HepG2 (cell line): Measurements from ENCODE around the gene PODXL. TPM values are rescaled to one million over a fixed set of nuclear protein-coding genes. Genes with fewer than 3 reads are reported as not detected.

ENCODE experiments used
- ATAC-seq: fragments of 200-7000 bp; cut with Tn5 transposase; 3 replicates; pipeline ENCODE4 v1.9.1; 2020; ENCODE audit warnings: mild to moderate bottlenecking, moderate library complexity
- BruUV-seq: library from RNA; stranded (reverse); fragments of 400-500 nt; replicated peaks from 2 replicates; lab custom pipeline; 2021; lab: Mats Ljungman, UMichigan
- CTCF ChIA-PET: fragments of 300-600 bp; formaldehyde crosslinking; extraction: SDS; loops from one replicate; lab custom pipeline; 2021; ENCODE audit warnings: low total read pairs, inconsistent platforms, low intra/inter-chr PET ratio; lab: Yijun Ruan, JAX
- POLR2A ChIA-PET: fragments of 350-600 bp; sonication (Branson Sonifier 250); formaldehyde crosslinking; loops from one replicate; lab custom pipeline; 2020; ENCODE audit warnings: antibody characterized with exemption, inconsistent platforms; lab: Yijun Ruan, JAX
- DNase-seq: peaks from one replicate; pipeline ENCODE4 v3.0.0-alpha.2; 2015; ENCODE audit warnings: low spot score
- FAIRE-seq: peaks from 3 replicates; lab custom pipeline; 2011; peaks lifted over from hg19 to GRCh38; lab: Jason Lieb, UNC
- H2AFZ ChIP-seq: one replicate; pipeline ENCODE4 v1.6.1; 2011; ENCODE audit warnings: low read length, inconsistent platforms
- H3K27ac ChIP-seq: fragments of 300-600 bp; 3 replicates; pipeline ENCODE4 v1.8.0; 2011; ENCODE audit warnings: mixed run types, mild to moderate bottlenecking, mixed read lengths, low read length, inconsistent platforms; ENCODE audit not compliant: insufficient read depth; ENCODE audit errors: extremely low read length
- H3K27me3 ChIP-seq, 2 experiments: fragments of 200-600 bp in 1 of 2; 2 replicates in 1 of 2; 3 replicates in 1 of 2; pipeline versions ENCODE4 v1.6.0 to v1.8.0; 2011; ENCODE audit warnings: low read length in 2 of 2, mild to moderate bottlenecking in 2 of 2, moderate library complexity in 2 of 2, inconsistent platforms in 1 of 2; ENCODE audit not compliant: insufficient read depth in 2 of 2, control insufficient read depth in 1 of 2
- H3K36me3 ChIP-seq, 2 experiments: fragments of 200-600 bp in 1 of 2; replicated peaks in 1 of 2; 2 replicates in 1 of 2; 3 replicates in 1 of 2; pipeline versions ENCODE4 v1.5.1 to v1.8.0; 2011; ENCODE audit warnings: low read length in 2 of 2, inconsistent platforms in 1 of 2; ENCODE audit not compliant: insufficient read depth in 2 of 2, control insufficient read depth in 1 of 2
- H3K4me1 ChIP-seq: 2 replicates; pipeline ENCODE4 v1.5.1; 2012; ENCODE audit warnings: low read length, inconsistent platforms; ENCODE audit not compliant: insufficient read depth
- H3K4me2 ChIP-seq: 2 replicates; pipeline ENCODE4 v1.6.0; 2011; ENCODE audit warnings: low read depth, low read length, inconsistent platforms
- H3K4me3 ChIP-seq, 3 experiments: fragments of 200-600 bp in 1 of 3; sonication (generic), shearing (Covaris generic) in 1 of 3; replicated peaks in 1 of 3; 2 replicates each; pipeline ENCODE4 v1.5.1; 2011 to 2016; ENCODE audit warnings: low read length in 3 of 3, inconsistent platforms in 2 of 3, low read depth in 2 of 3, mild to moderate bottlenecking in 2 of 3, control low read depth in 1 of 3, mixed read lengths in 1 of 3; ENCODE audit not compliant: insufficient read depth in 1 of 3
- H3K79me2 ChIP-seq: one replicate; pipeline ENCODE4 v1.6.1; 2011; ENCODE audit warnings: low read length, inconsistent platforms; ENCODE audit not compliant: insufficient read depth
- H3K9ac ChIP-seq: 2 replicates; pipeline ENCODE4 v1.6.0; 2011; ENCODE audit warnings: mild to moderate bottlenecking, low read depth, low read length, inconsistent platforms; ENCODE audit not compliant: insufficient read depth
- H3K9me3 ChIP-seq: 2 replicates; pipeline ENCODE4 v1.5.1; 2012; ENCODE audit warnings: mild to moderate bottlenecking, low read length
- H4K20me1 ChIP-seq: 2 replicates; pipeline ENCODE4 v1.6.0; 2011; ENCODE audit warnings: inconsistent platforms, mild to moderate bottlenecking, low read length, moderate library complexity; ENCODE audit not compliant: insufficient read depth
- CCAR2 ChIP-seq: fragments of 200-400 bp; formaldehyde crosslinking; optimal IDR thresholded peaks from 2 replicates; pipeline ENCODE3; 2018; ENCODE audit warnings: low read depth, mild to moderate bottlenecking, low read length, moderate library complexity
- GATAD1 ChIP-seq: IDR thresholded peaks from 2 replicates; pipeline ENCODE4 v1.6.1; 2016; ENCODE audit warnings: missing genetic modification reagents, missing compliant biosample characterization
- KLF6 ChIP-seq: IDR thresholded peaks from 2 replicates; pipeline ENCODE4 v1.8.0; 2016; ENCODE audit warnings: missing biosample characterization, missing genetic modification reagents
- MAF1 ChIP-seq: sonication (generic); formaldehyde crosslinking; IDR thresholded peaks from 2 replicates; pipeline ENCODE4 v1.5.0; 2020; ENCODE audit warnings: missing genetic modification reagents, borderline replicate concordance
- MED8 ChIP-seq: sonication (generic); formaldehyde crosslinking; IDR thresholded peaks from 2 replicates; pipeline ENCODE4 v1.8.1; 2023; ENCODE audit warnings: mild to moderate bottlenecking, missing genetic modification reagents; ENCODE audit not compliant: insufficient replicate concordance
- MIER2 ChIP-seq: IDR thresholded peaks from 2 replicates; pipeline ENCODE4 v1.6.1; 2016; ENCODE audit warnings: missing biosample characterization, missing genetic modification reagents
- NBN ChIP-seq: fragments of 450-650 bp; conservative IDR thresholded peaks from 2 replicates; pipeline ENCODE4 v1.6.1; 2017
- SAP130 ChIP-seq: IDR thresholded peaks from 2 replicates; pipeline ENCODE4 v1.6.1; 2016; ENCODE audit warnings: low read depth
- SIX4 ChIP-seq: sonication (generic); formaldehyde crosslinking; IDR thresholded peaks from 2 replicates; pipeline ENCODE4 v1.4.0; 2020; ENCODE audit warnings: missing genetic modification reagents
- SNAPC2 ChIP-seq: sonication (generic); formaldehyde crosslinking; IDR thresholded peaks from 2 replicates; pipeline ENCODE4 v1.8.1; 2022; ENCODE audit warnings: mild to moderate bottlenecking, missing genetic modification reagents
- ZNF256 ChIP-seq: sonication (generic); formaldehyde crosslinking; conservative IDR thresholded peaks from 2 replicates; pipeline ENCODE4 v1.4.0; 2020; ENCODE audit warnings: missing genetic modification reagents
- ZNF33B ChIP-seq: sonication (generic); formaldehyde crosslinking; IDR thresholded peaks from 2 replicates; pipeline ENCODE4 v1.5.1; 2020; ENCODE audit warnings: mild to moderate bottlenecking, missing genetic modification reagents
- ZNF674 ChIP-seq: sonication (generic); formaldehyde crosslinking; IDR thresholded peaks from 2 replicates; pipeline ENCODE4 v1.5.0; 2020; ENCODE audit warnings: low read depth, mild to moderate bottlenecking, missing genetic modification reagents
- ZNF766 ChIP-seq: sonication (generic); formaldehyde crosslinking; IDR thresholded peaks from 2 replicates; pipeline ENCODE4 v1.5.0; 2020; ENCODE audit warnings: missing genetic modification reagents, borderline replicate concordance
- ZNF781 ChIP-seq: sonication (generic); formaldehyde crosslinking; IDR thresholded peaks from 2 replicates; pipeline ENCODE4 v1.5.1; 2020; ENCODE audit warnings: borderline replicate concordance, mild to moderate bottlenecking, missing genetic modification reagents; ENCODE audit errors: not compliant biosample characterization
- ZNF879 ChIP-seq: sonication (generic); formaldehyde crosslinking; IDR thresholded peaks from 2 replicates; pipeline ENCODE4 v1.8.1; 2023; ENCODE audit warnings: missing genetic modification reagents
- WGBS: methylation state at CpG from one replicate; pipeline ENCODE4 v1.1.6; 2017; ENCODE audit warnings: low lambda C conversion rate; 5-methylcytosine and 5-hydroxymethylcytosine counted together
- in situ Hi-C: cut with HindIII; loops from 2 replicates; pipeline ENCODE4 v1.10.0; 2017; ENCODE audit warnings: low pct_unique_long_range_greater_than_20kb; ENCODE audit not compliant: extremely low pct_ligation_motif_present
- intact Hi-C: fragments of 100-400 bp; cut with micrococcal nuclease; formaldehyde crosslinking; loops from one replicate; pipeline ENCODE4 v1.10.0; 2022; ENCODE audit not compliant: unreplicated experiment
- polyA plus RNA-seq, 8 experiments: library from polyadenylated mRNA; depleted of rRNA in 3 of 8; stranded (reverse) in 7 of 8; unstranded in 1 of 8; fragments of >200 nt; fragmentation: Illumina TruSeq in 4 of 8; extraction: Trizol in 4 of 8; gene quantifications; 2 replicates each; pipeline versions ENCODE4 v1.2.1 to v1.2.3, GENCODE V29; 2011 to 2016; ENCODE audit warnings: low read depth in 4 of 8, missing spikeins in 1 of 8, mixed read lengths in 1 of 8; ENCODE audit not compliant: insufficient read depth in 1 of 8
- total RNA-seq, 5 experiments: library from RNA; depleted of rRNA; stranded (reverse); fragments of >200 nt; fragmentation: Illumina TruSeq; extraction: Trizol; gene quantifications; 2 replicates each; pipeline ENCODE4 v1.2.3, GENCODE V29; 2016; ENCODE audit warnings: low read depth in 1 of 5
- TF ChIP-seq, protein P1 (sequence below): sonication (generic); formaldehyde crosslinking; IDR thresholded peaks from 2 replicates; pipeline ENCODE4 v1.8.1; 2023; ENCODE audit warnings: missing genetic modification reagents, mild to moderate bottlenecking, borderline replicate concordance

The PODXL gene
- total and polyA plus RNA-seq, 2 of the 13 experiments (the other 11 are each of a cell fraction or from before 2014, with no cell fraction given) = 0.22 to 0.54 TPM

DNA sequence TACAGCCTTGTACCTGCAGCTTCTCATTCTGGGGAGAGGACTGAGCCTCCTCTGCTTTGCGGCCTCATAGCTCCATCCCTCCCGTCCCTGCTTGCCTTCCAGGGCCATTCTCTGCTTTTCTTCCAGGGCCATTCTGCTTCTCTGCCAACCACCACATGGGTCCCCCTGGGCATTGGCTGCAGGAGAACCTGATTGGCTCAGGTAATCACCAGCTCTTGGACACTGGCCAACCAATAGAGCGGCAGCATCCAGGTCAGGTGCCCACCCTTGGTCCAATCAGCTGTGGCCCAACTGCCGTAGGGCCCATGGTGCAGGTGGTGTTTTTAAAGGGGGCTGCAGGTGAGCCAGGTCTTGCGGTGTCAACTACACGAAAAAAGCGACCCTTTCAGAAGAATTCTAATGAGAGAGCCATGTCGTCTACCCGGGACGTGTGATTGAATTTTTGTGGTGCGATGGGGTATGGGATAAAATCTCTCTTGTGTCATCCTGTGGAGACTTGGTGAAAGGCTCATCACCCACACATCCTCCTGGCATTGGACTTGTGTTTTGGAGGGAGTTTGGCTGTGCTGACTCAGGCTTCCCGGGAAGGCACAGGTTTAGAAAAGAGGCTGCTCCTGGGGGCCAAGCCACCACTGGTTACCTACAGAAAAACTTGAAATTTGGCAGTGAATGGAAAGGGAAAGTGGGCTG is 46.0 kb upstream of the PODXL start:
- H2AFZ ChIP-seq = no peak overlapping the region
- H3K4me3 ChIP-seq = no peak overlapping the region
- ChIA-PET POLR2A (no interaction called here), CTCF (no interaction called here)
- no TSS peak for BruUV-seq
- no peaks in the 10 kb centered on the region for H3K9me3 ChIP-seq
- FAIRE-seq = no peak
- no peak overlapping the region for H3K4me2 ChIP-seq
- H3K4me1 ChIP-seq = no peaks in the 10 kb centered on the region
- H3K36me3 ChIP-seq = no peaks in the 10 kb centered on the region
- H3K27ac ChIP-seq = no peak overlapping the region
- H3K27me3 ChIP-seq = peaks cover 2 to 39% of the 10 kb centered on the region in 2 experiments; a peak in 3 of 5 replicates
- intact Hi-C loops = no loop called here
- ATAC-seq = no peak
- H4K20me1 ChIP-seq = no peaks in the 10 kb centered on the region
- WGBS = 63% methylated on average over 12 of the region's 12 CpGs
- in situ Hi-C loops = no loop called here
- no peaks in the 10 kb centered on the region for H3K79me2 ChIP-seq
- no peak for DNase-seq
- no peak for TF ChIP-seq ZNF674 (CRISPR knock-in tag)
- no peak for TF ChIP-seq MAF1 (CRISPR knock-in tag)
- no peak overlapping the region for H3K9ac ChIP-seq

DNA sequence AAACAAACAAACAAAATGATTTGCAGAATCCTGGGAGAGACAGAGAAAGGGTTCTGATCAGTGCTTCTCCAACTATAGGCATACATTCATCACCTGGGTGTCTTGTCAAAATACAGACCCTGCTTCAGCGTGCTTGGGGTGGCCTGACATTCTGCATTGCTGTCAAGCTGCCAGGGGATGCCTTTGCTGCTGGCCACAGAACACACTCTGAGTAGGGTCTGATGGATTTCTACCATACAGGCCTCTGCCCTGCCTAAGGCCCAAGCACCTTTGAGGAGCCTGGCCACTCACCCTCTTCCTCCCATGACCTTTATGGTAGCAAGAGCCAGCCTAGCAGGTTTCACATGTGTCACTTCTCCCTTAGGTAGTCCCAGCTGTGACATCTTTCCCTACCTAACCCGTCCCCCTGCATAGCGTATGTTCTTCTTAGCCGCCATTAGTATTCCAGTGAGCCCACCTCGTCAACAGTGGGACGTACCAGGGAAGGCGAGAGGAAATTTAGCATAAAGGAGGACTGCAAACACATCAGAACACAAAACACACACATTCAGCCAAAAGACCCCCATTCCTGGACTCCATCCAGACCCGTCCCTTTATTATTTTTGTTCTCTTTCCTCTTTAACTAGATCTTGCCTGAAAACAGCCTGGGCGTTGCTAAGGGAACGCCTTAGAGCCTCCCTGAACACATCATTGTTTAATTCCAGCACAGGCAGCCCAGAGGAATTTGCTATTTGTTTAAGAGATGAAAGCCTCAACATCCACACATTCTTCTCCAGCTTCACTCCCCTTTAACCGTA is 43.9 kb upstream of the PODXL start:
- H3K27ac ChIP-seq = no peak overlapping the region
- TF ChIP-seq SIX4 (CRISPR knock-in tag) = no peak
- no peak for TF ChIP-seq ZNF33B (CRISPR knock-in tag)
- no peak for TF ChIP-seq SAP130 (CRISPR knock-in tag)
- TF ChIP-seq ZNF766 (CRISPR knock-in tag) = no peak
- TF ChIP-seq ZNF781 = no peak
- TF ChIP-seq GATAD1 (CRISPR knock-in tag) = no peak
- TF ChIP-seq, protein P1, sequence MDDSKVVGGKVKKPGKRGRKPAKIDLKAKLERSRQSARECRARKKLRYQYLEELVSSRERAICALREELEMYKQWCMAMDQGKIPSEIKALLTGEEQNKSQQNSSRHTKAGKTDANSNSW (CRISPR knock-in tag) = no peak
- no peak for TF ChIP-seq CCAR2
- TF ChIP-seq MIER2 = no peak
- TF ChIP-seq ZNF256 (CRISPR knock-in tag) = no peak
- TF ChIP-seq KLF6 (CRISPR knock-in tag) = no peak
- TF ChIP-seq ZNF674 (CRISPR knock-in tag) = no peak
- TF ChIP-seq NBN = no peak
- TF ChIP-seq ZNF879 = no peak
- no peak for TF ChIP-seq MED8 (CRISPR knock-in tag)
- TF ChIP-seq SNAPC2 = no peak
- ChIA-PET POLR2A (no interaction called here), CTCF (no interaction called here)
- H3K4me3 ChIP-seq = no peak overlapping the region
- H3K79me2 ChIP-seq = no peaks in the 10 kb centered on the region
- intact Hi-C loops (no loop called here), in situ Hi-C loops (no loop called here)
- BruUV-seq = no TSS peak
- no peaks in the 10 kb centered on the region for H4K20me1 ChIP-seq
- no peak overlapping the region for H3K9ac ChIP-seq
- FAIRE-seq = no peak
- H3K4me1 ChIP-seq = no peaks in the 10 kb centered on the region
- H3K4me2 ChIP-seq = no peak overlapping the region
- no peak overlapping the region for H2AFZ ChIP-seq
- H3K9me3 ChIP-seq = no peaks in the 10 kb centered on the region
- H3K36me3 ChIP-seq = no peaks in the 10 kb centered on the region
- peaks cover 0 to 25% of the 10 kb centered on the region in 2 experiments; a peak in 3 of 5 replicates for H3K27me3 ChIP-seq
- no peak for ATAC-seq
- peak; percentile 12 for DNase-seq
- WGBS = 47% methylated on average over 11 of the region's 11 CpGs
